ENCODE results near the gene ZNF782. TPM values are rescaled to one million over a fixed set of nuclear protein-coding genes. Genes with fewer than 3 reads are reported as not detected.
"Not testable (repeated sequence)": the region's sequence is repeated elsewhere in the genome, so short reads cannot be mapped to it uniquely, and the experiment has no call there.

Gene ZNF782
- polyA plus RNA-seq, 1 donor = 3.4 TPM

DNA sequence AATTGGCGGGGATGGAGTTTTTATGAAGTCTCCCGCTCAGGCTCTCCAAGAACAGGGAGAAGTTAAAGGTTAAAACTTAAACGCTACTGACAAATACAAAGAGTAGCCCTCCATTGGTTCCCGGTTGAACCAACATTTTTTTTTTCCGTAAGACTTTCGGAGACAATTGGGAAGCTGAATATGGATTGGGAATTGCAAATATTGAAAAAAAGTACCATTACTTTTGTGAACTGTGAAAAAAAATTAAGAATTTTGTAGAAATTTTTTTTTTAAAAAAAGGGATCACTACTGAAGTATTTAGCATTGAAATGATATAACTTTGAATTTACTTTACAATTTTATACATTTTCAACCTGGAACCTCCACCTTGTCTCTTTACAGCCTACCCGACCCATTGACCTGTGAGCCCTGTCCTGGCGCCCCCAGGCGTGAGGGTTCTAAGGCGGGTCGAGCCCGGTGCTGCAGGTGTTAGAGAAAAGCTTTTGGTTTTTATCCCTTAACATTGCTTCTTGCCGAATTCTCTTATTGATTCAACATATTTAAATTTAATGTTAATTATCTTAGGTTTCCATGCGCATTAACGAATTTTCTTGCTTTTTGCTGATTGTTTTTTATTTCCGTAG lies 448 bp upstream of the ZNF782 start:
- no peak for DNase-seq (ENCODE audit: low read depth)

GRCh38 chr9:96852676-96853075 lies 1.6 kb downstream of the ZNF782 start:
- DNase-seq (ENCODE audit: low read depth) = no peak

DNA sequence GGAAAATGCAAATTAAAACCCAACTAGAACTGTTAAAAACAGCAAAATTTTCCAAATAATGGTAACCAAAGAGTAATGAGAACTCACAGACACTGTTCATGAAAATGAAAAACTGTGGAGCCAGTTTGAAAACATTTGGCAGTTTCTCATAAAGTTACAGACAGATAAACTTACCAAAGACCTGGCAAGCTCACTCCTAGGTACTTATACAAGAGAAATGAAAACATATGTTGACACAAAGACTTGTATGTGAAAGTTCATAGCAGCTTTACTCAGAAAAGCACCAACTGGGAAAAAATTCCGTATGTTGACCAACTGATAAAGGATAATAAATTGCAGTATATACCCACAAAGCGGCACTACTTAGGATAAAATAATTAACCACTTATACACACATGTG lies 10.3 kb downstream of the ZNF782 start:
- DNase-seq (ENCODE audit: low read depth) = no peak

DNA sequence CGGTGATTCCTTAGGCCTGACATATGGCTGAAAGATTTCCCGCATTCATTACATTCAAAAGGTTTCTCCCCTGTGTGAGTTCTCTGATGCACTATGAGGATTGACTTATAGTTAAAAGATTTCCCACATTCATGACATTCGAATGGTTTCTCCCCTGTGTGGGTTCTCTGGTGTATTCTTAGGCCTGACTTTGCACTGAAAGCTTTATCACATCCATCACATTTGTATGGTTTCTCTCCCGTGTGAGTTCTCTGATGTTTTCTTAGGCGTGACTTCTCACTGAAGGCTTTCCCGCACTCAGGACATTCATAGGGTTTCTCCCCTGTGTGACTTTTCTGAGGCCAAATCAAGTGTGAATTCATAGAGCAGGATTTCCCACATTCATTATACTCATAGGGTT lies 35.8 kb downstream of the ZNF782 start:
- no peak for DNase-seq (ENCODE audit: low read depth)

DNA sequence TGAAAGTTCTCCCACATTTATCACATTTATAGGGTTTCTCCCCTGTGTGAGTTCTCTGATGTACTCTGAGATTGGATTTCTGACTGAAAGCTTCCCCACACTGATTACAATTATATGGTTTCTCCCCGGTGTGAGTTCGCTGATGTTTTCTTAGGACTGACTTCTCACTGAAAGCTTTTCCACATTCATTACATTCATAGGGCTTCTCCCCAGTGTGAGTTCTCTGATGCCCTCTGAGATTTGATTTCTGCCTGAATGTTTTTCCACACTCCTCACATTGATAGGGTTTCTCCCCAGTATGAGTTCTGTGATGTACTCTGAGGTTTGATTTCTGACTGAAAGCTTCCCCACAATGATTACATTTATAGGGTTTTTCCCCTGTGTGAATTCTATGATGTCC lies 36.3 kb downstream of the ZNF782 start:
- no peak for DNase-seq (ENCODE audit: low read depth)

DNA sequence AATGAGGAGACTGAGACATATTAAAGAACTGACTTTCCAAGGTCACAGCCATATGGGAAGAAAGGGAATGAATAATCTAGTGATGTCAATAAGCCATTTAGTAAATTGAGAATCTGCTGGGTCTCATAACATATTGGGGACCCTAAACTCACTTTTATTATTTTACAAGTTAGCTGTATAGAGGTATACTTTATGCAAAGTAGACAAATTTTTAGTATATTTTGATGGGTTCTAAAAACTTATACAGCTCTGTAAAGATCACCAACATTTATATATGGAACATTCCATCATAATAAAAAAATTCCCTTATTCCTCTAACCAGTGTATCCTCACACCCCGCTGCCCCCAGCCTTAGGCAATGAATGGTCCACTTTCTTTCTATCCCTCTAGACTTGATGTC lies 40.7 kb downstream of the ZNF782 start:
- no peak for DNase-seq (ENCODE audit: low read depth)

- DNase-seq (ENCODE audit: low read depth) = not testable (repeated sequence)
These were observed 55.4 kb downstream of the ZNF782 start for GRCh38 chr9:96798959-96799358.

- no peak for DNase-seq (ENCODE audit: low read depth)
These were observed 70.3 kb downstream of the ZNF782 start for GRCh38 chr9:96784021-96784420.

DNA sequence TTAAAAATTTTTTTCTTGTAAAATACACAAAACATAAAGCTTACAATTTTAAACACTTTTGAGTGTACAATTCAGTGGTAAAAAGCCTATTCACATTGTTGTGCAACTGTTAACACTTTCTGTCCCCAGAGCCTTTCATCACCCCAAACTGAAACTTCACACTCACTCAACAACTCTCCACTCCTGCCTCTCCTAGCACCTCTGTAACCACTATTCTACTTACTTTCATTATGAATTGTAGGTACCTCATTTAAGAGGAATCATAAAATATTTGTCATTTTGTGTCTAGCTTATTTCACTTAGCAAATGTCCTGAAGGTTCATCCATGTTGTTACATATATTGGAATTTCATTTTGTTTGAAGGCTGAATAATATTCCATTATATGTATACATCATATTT lies 72.1 kb downstream of the ZNF782 start:
- no peak for DNase-seq (ENCODE audit: low read depth)

- DNase-seq (ENCODE audit: low read depth) = no peak
These were observed 72.8 kb downstream of the ZNF782 start for GRCh38 chr9:96781552-96781951.

DNA sequence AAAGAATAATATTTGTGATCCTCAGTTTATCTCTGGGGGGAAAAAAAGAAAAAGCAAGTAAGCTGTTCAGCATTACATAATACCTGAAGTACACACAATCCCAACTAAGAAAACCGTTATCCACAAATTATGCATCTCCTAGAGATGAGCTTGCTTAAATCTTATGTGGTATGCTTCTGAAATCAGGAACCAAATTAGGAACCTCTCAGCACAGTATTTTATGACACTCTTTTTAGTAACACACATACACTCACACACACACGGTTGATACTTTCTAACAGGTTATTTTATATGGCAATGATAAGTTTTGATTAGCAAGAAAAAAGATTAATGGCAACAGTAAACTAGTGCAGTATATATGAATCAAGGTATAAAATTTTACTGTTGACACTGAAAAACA lies 75.2 kb downstream of the ZNF782 start:
- DNase-seq (ENCODE audit: low read depth) = no peak

- DNase-seq (ENCODE audit: low read depth) = no peak
These were observed 76.9 kb downstream of the ZNF782 start for GRCh38 chr9:96777426-96777864.

DNA sequence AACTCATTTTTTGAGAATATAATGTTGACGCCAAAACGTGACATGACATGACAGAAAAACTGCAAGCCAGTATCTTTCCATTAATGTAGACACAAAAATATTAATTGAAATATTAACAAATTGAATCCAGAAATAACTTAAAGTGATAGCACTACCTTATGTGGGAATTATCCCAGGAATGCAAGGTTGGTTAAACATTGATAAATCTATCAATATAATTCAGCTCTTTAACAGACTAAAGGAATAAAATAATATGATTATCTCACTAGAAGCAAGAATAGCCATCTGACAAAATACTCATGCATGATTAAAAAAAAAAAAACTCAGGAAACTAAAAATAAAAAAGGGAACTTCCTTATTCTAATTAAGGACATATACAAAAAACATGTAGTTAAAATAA lies 83.2 kb downstream of the ZNF782 start:
- DNase-seq (ENCODE audit: low read depth) = no peak

DNA sequence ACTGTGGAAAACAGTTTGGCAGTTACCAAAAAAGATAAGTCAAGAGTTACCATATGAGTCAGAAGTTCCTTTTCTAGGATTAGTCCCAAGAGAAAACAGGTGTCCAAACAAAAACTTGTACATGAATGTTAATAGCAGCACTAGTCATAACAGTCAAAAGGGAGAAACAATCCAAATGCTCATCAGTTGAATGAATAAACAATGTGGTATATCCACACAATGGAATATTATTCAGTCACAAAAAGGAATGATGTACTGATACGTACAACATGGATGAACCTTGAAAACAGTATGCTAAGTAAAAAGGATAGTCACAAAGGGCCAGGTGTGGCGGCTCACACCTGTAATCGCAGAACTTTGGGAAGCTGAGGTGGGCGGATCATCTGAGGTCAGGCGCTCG lies 84.3 kb downstream of the ZNF782 start:
- DNase-seq (ENCODE audit: low read depth) = no peak

Other genes starting within 250 kb of the ZNF782 start
- gene CDC14B, start 234.7 kb downstream of the ZNF782 start, polyA plus RNA-seq (ENCODE audit: insufficient read length) = 13.5 TPM
- gene PRXL2C, start 199.2 kb downstream of the ZNF782 start, polyA plus RNA-seq (ENCODE audit: insufficient read length) = 10.6 TPM
- gene ZNF510, start 76.4 kb downstream of the ZNF782 start, polyA plus RNA-seq (ENCODE audit: insufficient read length) = 11.3 TPM
- 0.82 TPM for gene NUTM2G, start 74.3 kb upstream of the ZNF782 start, polyA plus RNA-seq (ENCODE audit: insufficient read length)
- gene CTSV, start 184.6 kb upstream of the ZNF782 start, polyA plus RNA-seq (ENCODE audit: insufficient read length) = 0.24 TPM

All from forelimb muscle (tissue), 1 donor.